Mucosa of gallbladder (tissue), 1 donor: ENCODE results near the gene CDKAL1. TPM values are rescaled to one million over a fixed set of nuclear protein-coding genes. Genes with fewer than 3 reads are reported as not detected.

Experiments
- DNase-seq: peaks from one replicate; pipeline ENCODE4 v3.0.0-alpha.2; 2020; ENCODE audit warnings: low spot score
- total RNA-seq: library from RNA; stranded (reverse); gene quantifications from one replicate; pipeline ENCODE4 v1.2.1, GENCODE V29; 2021
- donor health status: DM: no; HTN: no; CAD: no.

CDKAL1 gene
- total RNA-seq, 1 donor from 2014 or later, result 13.1 TPM

- DNase-seq, result peak; percentile 84
Observed at GRCh38 chr6:20877008-20877937, 343.0 kb downstream of the CDKAL1 start.

- no peak for DNase-seq
Observed at GRCh38 chr6:20879121-20879520, 344.9 kb downstream of the CDKAL1 start.

GRCh38 chr6:20879526-20879925 is 345.3 kb downstream of the CDKAL1 start:
- DNase-seq, result no peak

- DNase-seq, result no peak
Observed at GRCh38 chr6:20881365-20881764, 347.1 kb downstream of the CDKAL1 start.

- DNase-seq, result no peak
Observed at GRCh38 chr6:20882014-20882413, 347.8 kb downstream of the CDKAL1 start.

GRCh38 chr6:20885076-20885475 is 350.8 kb downstream of the CDKAL1 start:
- DNase-seq, result no peak

GRCh38 chr6:20891161-20891560 is 356.9 kb downstream of the CDKAL1 start:
- no peak for DNase-seq

- DNase-seq, result no peak
Observed at GRCh38 chr6:20892365-20892764, 358.1 kb downstream of the CDKAL1 start.

GRCh38 chr6:20893412-20893811 is 359.2 kb downstream of the CDKAL1 start:
- DNase-seq, result no peak

GRCh38 chr6:20900389-20901160 is 366.3 kb downstream of the CDKAL1 start:
- DNase-seq, result no peak

GRCh38 chr6:20905377-20905776 is 371.1 kb downstream of the CDKAL1 start:
- no peak for DNase-seq

- DNase-seq, result no peak
Observed at GRCh38 chr6:20906945-20907344, 372.7 kb downstream of the CDKAL1 start.

- DNase-seq, result no peak
Observed at GRCh38 chr6:20907486-20908071, 373.3 kb downstream of the CDKAL1 start.

GRCh38 chr6:20909621-20910020 is 375.4 kb downstream of the CDKAL1 start:
- peak; percentile 11 for DNase-seq

GRCh38 chr6:20911712-20912111 is 377.5 kb downstream of the CDKAL1 start:
- no peak for DNase-seq

- DNase-seq, result no peak
Observed at GRCh38 chr6:20915156-20915555, 380.9 kb downstream of the CDKAL1 start.

GRCh38 chr6:20915626-20916025 is 381.4 kb downstream of the CDKAL1 start:
- no peak for DNase-seq

- DNase-seq, result no peak
Observed at GRCh38 chr6:20916086-20916485, 381.8 kb downstream of the CDKAL1 start.

- DNase-seq, result no peak
Observed at GRCh38 chr6:20918868-20919267, 384.6 kb downstream of the CDKAL1 start.

GRCh38 chr6:20919677-20920385 is 385.6 kb downstream of the CDKAL1 start:
- DNase-seq, result no peak

GRCh38 chr6:20921578-20921977 is 387.3 kb downstream of the CDKAL1 start:
- no peak for DNase-seq

GRCh38 chr6:20922743-20923142 is 388.5 kb downstream of the CDKAL1 start:
- DNase-seq, result no peak
